GM19455 (cell line): ENCODE data around the gene TBCK.

Experiments
- ATAC-seq: cut with Tn5 transposase; IDR thresholded peaks from one replicate; pipeline ENCODE4 v1.9.1; 2021; ENCODE audit not compliant: unreplicated experiment

Gene TBCK

DNA sequence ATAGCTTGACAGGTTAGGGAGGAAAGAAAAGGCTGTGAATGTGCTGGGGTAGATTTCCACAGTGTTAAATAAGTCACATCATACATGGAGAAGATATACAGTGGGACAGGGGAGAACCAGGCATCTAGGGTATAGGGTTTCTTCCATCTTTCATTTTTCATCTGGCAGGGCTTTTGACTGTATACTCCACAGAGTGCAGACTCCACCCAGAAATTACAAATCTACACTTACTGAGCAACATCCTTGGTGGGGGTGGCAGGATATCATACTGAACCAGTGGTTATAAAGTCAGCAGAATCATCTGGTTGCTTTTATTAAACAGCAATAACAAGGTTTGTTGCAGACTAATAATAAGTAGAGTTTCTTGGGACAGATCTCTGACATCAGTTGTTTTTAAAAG is 266.5 kb downstream of the TBCK start:
- ATAC-seq: no peak

DNA sequence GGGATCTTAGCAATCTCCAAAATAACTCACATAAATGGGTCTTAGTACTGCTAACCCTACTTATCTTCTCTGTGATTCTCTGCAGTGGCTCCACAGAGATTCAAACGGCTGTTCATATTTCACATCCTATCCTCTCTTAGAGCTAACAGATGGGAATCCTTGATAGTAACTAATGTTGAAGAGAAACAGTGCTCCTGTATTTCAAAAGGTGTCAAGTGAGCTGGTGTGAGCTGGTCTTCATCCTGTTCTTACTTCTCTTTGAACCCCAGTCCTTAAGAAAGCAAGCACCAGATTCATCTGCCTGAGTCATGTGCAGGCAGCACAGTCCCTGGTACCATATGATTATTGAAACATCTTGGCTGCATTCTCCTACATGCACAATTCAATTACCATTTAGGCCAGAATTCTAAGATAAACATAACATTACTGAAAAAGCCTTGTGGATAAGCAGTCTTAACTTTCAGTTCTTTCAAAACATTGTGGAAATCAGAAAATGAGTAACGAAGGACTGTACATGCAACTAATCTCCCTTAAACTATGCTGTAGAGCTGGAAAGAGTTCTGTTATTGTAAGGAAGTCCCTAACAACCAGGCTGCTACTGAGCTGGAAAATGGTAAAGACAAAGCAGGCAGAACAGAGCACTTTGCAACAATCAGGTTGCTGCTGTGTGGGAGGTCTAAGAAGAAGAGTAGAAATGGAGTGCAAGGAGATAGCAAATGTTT is 267.6 kb downstream of the TBCK start:
- no peak for ATAC-seq

DNA sequence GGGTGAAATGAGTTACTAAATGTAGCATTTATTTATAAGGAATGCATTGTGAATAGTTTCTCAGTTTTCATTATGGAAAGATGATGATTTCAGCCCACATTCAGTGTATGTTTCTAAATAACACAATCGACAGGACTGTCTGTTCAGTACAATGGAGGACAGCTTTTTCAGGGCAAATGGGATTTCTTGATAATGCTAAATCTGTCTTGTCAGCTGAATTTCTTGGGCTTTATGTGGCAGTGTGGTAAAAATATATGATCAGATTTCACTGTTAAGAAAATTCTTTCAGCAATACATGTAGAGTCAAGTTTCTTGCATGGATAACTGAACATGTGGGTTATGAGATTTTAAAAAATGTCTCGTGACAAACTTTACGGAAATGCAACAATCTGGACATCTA is 269.9 kb downstream of the TBCK start:
- ATAC-seq: no peak

DNA sequence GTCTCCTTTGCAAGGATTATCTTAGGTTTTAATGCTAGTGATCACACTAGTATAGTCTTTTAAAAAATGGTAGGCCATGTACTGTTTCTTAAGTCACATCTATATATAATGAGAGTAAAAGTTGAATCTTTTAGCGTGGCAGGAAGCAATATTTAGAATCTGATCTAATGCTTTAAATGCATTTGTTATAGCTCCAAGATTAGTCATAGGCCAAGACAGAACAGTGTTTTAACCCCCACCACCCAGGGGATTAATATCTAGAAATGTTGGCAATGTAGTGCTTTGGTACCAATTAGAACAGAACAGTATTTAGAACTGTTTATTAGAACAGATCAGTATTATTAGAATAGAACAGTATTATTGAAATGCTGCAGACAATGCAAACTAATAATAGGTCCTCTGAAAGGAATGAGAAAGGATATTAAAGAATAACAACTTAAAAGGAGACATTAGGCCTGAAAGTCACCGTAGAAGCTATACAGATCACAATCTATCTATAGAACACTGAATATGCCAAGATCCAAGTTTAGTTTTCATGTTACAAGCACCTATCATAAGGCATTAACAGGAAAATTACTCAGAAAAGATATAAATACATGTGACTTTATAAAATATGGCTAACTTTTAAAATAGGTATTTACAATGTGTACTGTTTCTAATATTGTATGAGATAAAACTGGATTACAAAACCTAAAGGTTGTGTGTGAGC is 274.6 kb downstream of the TBCK start:
- ATAC-seq: no peak

DNA sequence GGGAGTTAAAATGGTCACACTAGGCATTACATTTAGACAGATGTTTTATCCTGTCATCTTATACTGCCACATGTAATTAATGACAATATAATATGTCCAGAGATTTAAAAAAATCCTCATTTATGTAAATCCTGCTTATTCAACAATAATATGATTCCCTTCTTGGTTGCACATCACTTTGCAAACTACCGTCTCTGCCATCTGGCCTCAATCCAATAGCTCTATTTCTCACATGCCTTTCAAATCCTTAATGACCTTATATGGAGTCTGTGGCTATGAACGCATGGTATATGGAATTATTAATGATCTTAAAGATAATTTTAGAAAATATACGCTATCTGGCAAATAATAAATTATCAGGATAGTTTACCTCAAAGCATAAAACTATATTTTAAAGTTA is 276.2 kb downstream of the TBCK start:
- no peak for ATAC-seq

DNA sequence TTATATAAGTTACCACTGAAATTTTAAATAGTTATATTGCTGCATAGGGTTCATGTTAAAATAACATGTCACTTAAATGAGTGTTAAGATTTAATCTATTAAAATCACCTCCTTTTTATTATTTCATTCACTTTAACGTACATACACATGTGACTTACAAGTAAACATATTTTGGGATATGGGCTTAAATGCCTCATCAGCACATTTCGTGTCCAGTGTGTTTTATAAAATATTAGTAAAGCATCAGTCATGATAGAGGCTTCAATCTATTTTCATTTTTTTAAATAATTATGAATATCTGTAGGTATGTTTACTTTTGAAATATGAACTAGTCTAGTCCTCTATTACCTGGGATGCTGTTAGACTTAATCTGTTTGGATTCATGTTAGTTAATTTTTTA is 277.1 kb downstream of the TBCK start:
- ATAC-seq: no peak

DNA sequence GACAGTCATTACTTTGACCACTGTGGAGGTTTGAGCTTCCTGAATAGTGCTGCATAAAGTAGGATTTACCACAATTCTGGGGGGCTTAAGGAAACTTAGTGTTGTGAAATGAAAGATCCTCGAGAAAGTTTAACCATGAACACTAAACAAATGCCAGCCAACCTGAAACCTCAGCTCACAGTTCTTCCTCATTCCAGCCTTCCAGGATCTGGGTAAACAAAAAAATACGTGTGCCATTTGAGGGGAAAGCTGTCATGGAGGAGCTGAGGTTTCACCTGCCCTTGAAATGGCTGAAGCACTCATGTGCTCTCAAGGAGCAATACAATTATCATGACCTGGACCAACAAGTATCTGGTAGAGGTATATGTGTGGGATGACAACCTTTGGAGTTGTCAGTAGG is 278.0 kb downstream of the TBCK start:
- no peak for ATAC-seq

DNA sequence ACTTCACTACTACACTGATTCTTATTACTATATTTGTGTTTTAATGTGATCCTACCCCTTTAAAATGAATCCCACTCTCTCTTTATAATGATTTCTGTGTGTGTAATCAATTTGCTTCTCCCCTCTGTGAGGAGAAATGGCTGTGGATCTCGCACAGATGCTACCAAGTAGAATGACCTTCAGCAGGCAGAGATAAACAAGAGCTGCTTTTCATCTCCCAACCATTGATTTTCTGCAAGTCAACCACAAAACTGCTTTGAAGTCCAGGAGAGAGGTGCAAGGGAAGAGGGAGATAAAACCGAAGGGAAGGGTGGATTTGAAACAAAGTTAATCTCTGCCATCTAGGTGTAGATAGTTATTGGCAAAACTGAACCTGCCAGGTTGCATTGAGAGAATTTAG is 279.2 kb downstream of the TBCK start:
- no peak for ATAC-seq

DNA sequence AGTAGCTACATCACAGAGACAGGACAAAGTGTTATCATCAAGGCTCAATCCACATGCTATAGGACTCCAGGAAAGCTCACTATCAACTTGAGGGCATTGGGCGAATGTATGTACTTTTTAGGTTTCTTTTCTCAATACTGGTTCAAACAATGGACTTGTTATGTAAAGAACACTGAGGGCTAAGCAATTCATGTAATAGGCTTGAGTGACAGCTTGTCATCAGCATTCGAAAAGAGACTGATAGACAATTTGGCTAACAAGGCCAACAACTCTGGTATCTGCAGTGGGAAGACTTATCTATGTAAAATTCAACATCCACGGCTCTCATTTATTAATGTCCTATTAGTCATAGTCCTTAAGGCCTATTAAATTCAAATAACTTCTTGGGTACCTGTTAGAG is 279.7 kb downstream of the TBCK start:
- ATAC-seq: no peak

DNA sequence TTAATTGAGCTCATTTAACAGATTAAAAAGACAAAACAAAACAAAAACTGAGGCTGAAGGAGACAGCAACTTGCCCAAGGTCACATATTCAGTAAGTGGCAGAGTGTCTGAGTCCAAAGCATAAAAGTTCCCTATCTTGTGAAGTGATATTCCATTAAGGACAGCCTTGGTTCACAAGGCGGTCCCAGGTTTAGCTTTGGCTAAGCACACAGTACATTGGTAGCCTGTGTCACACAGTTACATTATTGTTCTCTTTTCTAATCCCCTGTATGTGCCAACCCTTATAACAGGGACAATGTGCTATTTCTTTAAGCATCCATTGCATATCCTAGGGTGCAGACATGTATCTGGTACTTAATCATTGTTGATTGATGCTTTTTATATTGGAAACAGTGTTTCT is 280.8 kb downstream of the TBCK start:
- no peak for ATAC-seq

DNA sequence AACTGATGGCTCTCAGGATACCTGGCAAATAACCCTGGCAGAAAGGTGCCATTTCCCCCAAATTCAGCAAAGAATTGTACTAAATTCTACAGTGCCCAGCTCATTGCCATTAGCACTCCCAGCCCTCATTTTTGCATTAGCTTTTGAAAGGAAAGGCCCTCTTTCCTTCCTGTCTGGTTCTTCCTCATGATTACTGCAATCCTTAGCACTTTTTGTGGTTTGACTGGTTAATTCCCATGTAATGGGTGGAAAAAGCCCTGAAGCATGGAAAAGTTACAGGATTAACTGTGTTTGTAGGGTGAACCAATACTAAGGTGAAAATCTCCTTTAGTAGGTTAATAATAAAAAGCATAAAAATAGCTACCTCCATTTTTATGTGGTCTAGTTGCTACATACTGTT is 281.3 kb downstream of the TBCK start:
- no peak for ATAC-seq

DNA sequence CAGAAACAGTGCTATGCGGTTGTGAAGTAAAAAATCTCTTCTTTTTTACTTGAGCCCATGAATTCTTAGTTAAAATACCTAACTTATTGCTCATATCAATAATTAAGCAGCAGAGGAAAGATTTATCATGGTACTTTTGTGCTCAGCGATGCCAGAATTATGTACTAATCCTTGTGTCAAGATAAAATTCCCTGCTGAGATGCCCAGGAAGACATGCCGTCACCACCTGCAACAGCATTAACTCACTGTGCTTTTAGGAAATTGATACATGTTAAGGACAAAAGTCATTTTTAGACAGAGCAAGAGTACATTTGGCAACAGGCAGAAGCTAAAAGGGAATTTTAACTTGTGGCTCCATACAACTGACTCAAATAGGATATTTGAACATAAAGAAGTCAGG is 281.8 kb downstream of the TBCK start:
- no peak for ATAC-seq

DNA sequence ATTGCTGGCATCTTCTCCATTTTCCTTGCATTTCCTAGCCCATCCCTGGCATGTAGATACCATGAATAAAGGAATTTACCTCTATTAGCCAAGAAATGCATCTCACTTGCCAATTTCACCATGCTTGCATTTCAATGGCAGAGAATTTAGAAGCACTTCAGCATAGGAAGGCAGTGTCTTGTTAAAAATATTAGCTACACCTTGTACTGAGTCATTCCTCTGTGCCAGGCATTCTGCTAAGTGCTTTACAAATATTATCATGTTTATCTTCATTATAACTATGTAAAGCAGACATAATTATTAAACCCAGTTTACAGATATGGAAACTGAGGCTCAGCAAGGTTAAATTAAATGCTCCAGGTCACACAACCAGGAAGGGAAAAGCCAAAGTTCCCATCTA is 282.5 kb downstream of the TBCK start:
- ATAC-seq: no peak

DNA sequence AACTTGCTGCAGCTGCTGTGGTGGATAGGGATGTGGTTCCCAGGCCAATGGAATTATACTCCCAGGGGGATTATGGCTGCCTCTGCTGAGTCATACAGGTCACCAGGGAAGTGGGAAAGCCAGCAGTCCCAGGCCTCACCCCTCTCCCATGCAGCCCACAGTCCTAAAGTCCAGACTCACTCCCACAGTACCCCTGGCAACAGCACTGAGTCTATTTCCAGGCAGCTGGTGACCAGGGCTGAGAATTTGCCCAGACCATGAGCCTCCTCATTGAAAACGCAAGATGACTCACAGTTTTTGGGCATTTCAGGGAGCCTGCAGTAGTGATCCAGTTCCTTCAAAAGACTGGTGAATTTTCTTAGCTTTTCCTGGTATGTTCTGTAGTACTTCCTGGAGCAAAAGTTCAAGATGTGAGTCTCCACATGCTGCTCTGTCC is 283.1 kb downstream of the TBCK start:
- no peak for ATAC-seq

DNA sequence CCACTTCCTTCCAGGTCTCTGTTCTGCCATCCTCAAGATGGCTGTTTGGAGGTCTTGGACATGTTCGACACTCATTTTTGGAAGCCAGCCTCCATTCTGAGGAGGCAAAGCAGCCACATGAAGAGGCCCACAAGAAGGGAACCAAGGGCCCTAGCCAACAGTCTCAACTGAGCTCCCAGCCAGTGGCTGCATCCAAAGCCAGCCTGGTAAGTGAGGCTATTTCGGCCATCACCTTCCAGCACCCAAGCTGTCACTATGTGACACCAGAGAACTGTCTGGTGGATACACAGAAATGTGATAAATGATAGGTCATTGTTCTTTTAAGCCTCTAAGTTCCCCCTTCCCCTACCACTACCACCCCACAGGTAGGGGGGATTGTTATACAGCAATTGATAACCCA is 293.6 kb downstream of the TBCK start:
- ATAC-seq: no peak

DNA sequence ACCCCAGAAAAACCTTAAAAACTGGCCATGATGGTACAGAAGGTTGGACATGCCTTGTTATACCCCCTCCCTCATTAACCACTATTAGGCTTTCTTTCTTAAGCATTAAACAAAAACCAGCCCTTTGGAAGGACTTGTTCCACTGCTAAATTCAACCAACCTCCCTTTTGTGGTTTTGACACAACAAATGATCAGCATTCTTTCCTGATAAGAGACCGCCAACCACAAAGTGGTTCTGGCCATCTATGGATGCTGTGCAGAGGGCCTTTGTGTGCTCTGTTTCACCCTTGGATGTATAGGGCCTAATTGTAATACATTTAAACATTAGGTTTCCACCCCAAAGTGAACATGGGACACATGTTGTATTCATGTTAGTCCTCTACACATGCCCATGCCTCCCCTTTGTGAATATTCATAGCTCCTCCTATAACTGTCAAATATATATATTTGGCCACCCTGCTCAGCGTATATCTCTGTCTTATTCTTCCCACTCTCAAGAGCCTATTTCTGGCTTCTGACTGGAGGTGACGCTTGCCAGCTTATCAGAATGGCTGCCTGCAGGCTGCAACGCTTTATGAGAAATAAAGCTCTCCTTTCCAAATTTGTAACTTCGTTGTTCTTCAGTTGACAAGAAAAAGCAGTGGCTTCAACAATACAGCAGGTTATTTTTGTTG is 294.1 kb downstream of the TBCK start:
- no peak for ATAC-seq

DNA sequence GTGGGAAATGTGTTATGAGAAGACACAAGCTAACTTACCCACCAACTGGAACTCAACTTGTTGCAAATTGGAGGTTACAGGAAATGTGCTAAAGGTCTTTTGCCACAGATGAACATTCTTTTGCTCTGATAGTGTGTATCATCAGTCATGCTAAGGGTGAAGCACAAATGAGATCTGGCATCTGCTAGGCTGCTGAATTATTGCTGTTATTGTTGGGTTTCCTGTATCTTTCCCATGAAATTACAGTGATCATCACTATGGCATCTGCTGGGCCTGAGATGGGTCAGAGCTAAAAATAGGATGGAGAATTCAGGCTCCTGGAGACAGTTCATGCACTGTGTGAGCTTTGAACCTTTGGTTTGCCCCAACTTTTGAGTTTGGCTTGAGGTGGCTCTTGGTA is 296.2 kb downstream of the TBCK start:
- no peak for ATAC-seq

DNA sequence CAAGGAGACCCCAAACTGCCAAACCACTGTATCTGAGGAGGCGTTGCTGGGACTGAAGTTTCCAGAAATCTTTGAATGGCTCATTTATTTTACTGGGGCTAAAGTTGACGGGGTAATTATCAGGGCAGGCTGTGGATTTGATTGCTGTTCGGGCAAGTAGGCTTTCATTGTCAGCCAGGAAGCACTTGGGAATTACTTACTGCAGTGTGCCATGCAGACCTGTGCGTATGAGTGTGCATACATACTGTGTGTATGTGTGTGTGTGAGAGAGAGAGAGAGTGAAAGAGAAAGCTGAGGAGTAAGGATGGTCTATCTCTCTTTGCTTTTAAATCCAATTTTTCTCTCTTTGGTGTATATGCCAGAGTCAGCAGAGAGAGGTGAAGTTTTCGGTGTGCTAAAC is 298.0 kb downstream of the TBCK start:
- ATAC-seq: no peak

DNA sequence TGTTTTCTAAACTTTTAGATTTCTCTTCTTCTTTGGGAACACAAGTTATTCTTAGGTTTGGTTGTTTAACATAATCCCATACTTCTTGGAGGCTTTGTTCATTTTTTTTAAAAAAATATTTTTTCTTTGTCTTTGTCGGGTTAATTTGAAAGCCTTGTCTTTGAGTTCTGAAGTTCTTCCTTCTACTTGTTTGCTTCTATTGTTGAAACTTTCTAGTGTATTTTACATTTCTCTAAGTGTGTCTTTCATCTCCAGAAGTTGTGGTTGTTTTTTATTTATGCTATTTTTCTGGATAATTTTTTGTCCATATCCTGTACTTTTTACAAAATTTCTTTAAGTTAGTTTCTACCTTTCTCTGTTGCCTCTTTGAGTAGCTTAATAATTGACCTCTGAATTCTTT is 304.6 kb downstream of the TBCK start:
- ATAC-seq: no peak

DNA sequence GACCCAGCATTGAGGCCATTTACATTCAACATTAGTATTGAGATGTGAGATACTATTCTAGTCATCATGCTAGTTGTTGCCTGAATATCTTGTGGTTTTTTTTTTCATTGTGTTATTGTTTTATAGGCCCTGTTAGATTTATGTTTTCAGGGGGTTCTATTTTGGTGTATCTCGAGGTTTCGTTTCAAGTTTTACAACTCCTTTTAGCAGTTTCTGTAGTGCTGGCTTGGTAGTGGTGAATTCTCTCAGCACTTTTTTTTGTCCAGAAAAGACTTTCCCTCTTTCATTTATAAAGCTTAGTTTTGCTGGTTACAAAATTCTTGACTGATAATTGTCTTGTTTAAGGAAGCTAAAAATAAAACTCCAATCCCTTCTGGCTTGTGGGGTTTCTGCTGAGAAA is 305.2 kb downstream of the TBCK start:
- no peak for ATAC-seq

DNA sequence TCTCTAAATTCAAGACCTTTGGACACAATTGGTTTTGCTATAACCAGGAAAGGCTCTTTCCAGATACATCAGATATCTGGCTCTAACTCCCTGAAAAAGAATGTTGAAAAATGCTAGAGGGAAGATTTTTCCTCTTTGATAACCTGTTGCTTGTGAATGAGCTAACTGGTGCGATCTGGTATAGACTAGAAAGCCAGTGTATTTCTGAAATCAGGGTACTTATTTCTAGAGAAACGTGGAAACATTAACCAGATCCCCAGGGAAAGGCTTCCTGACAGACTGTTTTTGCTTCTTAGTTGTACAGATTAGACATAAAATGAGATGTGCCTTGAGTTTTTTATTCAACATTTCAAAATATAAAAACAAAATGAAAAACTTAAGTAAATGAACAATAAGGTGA is 313.0 kb downstream of the TBCK start:
- ATAC-seq: no peak
